ENCODE results near the gene BUD23.
A peak's percentile ranks its signal among the peaks of the same experiment; 100 is the strongest.
"Not testable (repeated sequence)": the region's sequence is repeated elsewhere in the genome, so short reads cannot be mapped to it uniquely, and the experiment has no call there.

The BUD23 gene

DNA sequence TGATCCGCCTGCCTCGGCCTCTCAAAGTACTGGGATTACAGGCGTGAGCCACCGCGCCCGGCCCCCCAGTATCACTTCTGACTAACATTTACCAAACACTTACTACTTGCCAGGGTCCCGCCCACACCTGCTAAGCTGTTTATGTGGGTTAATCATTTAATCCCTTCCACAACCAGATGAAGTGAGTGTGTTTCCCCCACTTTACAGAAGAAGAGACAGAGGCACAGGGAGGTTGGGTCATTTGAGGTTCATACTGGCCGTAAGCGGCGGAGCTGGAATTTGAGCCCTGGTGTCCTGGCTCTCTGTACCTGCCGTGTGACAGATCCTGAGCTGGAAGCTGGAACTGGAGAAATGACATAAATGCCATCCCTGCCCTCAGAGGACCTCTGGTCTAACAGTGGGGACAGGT, 30.9 kb upstream of the BUD23 start:
- H3K36me3 Mint-ChIP-seq = no peaks in the 10 kb centered on the region
- CTCF ChIA-PET = interaction anchor here (0.6 kb wide), 1 partner anchor 54 kb away, joined by 3 read pairs; no protein-coding TSS in a partner anchor
- H3K27me3 Mint-ChIP-seq = peaks cover 54% of the 10 kb centered on the region

DNA sequence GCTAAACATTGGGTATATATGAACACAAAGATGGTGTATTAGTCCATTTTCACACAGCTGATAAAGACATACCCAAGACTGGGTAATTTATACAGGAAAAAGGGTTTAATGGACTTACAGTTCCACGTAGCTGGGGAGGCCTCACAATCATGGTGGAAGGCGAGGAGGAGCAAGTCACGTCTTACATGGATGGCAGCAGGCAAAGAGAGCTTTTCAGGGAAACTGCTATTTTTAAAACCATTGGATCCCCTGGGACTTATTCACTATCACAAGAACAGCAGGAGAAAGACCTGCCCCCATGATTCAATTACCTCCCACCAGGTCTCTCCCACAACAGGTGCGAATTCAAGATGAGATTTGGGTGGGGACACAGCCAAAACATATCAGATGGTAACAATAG, 28.1 kb upstream of the BUD23 start:
- DNase-seq, H3K9me3 Mint-ChIP-seq, H3K36me3 Mint-ChIP-seq, H3K4me3 Mint-ChIP-seq, H3K4me1 Mint-ChIP-seq, H3K27ac Mint-ChIP-seq, CTCF ChIA-PET: not testable (repeated sequence)
- H3K27me3 Mint-ChIP-seq = peaks cover 36% of the 10 kb centered on the region

More for the DNA sequence above, 30.9 kb upstream of the BUD23 start:
- DNase-seq = no peak
- Mint-ChIP-seq H3K27ac (no peak overlapping the region), H3K4me3 (no peak overlapping the region), H3K9me3 (no peaks in the 10 kb centered on the region), H3K4me1 (peaks cover 9% of the 10 kb centered on the region)

DNA sequence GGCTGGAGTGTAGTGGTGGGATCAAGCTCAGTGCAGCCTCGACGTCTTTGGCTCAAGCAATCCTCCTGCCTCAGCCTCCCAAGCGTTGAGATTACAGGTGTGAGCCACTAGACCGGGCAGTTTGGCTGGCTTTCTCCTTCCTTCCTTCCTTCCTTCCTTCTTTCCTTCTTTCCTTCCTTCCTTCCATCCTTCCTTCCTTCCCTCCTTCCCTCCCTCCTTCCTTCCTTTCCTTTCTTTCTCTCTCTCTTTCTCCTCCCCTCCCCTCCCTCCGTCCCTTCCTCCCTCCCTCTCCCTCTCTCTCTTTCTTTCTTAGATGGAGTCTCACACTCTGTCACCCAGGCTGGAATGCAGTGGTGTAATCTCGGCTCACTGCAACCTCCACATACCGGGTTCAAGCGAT, 23.4 kb upstream of the BUD23 start:
- CTCF ChIA-PET = no interaction called here
- Mint-ChIP-seq H3K27me3 (peaks cover 46% of the 10 kb centered on the region), H3K9me3 (peaks cover 6% of the 10 kb centered on the region)

DNA sequence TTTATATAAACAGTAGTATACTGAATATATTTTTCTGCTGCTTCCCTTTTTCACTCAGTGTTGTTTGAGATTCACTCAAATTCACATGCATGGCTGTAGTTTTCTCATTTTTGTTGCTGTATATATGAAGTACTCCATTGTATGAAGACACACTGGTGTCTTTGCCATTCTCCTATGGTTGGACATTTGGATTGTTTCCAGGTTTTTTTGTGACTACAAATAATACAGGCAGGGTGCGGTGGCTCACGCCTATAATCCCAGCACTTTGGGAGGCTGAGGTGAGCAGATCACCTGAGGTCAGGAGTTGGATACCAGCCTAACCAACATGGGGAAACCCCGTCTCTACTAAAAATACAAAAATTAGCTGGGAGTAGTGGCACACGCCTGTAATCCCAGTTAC, 22.8 kb upstream of the BUD23 start:
- H3K4me3 Mint-ChIP-seq, CTCF ChIA-PET: not testable (repeated sequence)
- peaks cover 52% of the 10 kb centered on the region for H3K27me3 Mint-ChIP-seq

More for the DNA sequence above, 23.4 kb upstream of the BUD23 start:
- Mint-ChIP-seq H3K4me1 (no peaks in the 10 kb centered on the region), H3K36me3 (no peaks in the 10 kb centered on the region), H3K27ac (no peak overlapping the region), H3K4me3 (no peak overlapping the region)
- DNase-seq = no peak

DNA sequence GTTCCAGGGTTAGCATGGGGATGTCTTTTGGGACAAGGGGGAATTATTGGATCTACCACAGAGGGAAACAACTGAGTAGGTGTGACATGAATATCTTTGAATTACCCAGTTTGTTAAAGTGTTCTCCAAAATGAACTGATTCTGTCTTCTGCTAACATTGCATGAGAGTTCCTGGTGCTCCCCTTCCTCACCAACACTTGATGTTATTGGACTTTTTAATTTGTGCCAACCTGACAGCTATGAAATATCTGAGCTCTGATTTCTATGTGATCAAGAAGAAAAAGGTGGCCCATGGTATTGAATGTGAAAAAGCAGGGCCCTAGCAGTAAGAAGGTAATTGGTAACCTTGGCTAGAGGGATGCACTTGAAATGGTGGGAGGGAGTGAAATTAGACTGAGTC, 20.4 kb upstream of the BUD23 start:
- Mint-ChIP-seq H3K27ac (no peak overlapping the region), H3K4me1 (peaks cover 6% of the 10 kb centered on the region), H3K4me3 (no peak overlapping the region), H3K9me3 (peaks cover 6% of the 10 kb centered on the region), H3K36me3 (no peaks in the 10 kb centered on the region), H3K27me3 (peaks cover 70% of the 10 kb centered on the region)
- CTCF ChIA-PET = interaction anchor here (1.2 kb wide), 1 partner anchor 56 kb away, joined by 4 read pairs; no protein-coding TSS in a partner anchor
- no peak for DNase-seq

More for the DNA sequence above, 22.8 kb upstream of the BUD23 start:
- H3K9me3 Mint-ChIP-seq, H3K27ac Mint-ChIP-seq, DNase-seq, H3K4me1 Mint-ChIP-seq, H3K36me3 Mint-ChIP-seq: not testable (repeated sequence)

DNA sequence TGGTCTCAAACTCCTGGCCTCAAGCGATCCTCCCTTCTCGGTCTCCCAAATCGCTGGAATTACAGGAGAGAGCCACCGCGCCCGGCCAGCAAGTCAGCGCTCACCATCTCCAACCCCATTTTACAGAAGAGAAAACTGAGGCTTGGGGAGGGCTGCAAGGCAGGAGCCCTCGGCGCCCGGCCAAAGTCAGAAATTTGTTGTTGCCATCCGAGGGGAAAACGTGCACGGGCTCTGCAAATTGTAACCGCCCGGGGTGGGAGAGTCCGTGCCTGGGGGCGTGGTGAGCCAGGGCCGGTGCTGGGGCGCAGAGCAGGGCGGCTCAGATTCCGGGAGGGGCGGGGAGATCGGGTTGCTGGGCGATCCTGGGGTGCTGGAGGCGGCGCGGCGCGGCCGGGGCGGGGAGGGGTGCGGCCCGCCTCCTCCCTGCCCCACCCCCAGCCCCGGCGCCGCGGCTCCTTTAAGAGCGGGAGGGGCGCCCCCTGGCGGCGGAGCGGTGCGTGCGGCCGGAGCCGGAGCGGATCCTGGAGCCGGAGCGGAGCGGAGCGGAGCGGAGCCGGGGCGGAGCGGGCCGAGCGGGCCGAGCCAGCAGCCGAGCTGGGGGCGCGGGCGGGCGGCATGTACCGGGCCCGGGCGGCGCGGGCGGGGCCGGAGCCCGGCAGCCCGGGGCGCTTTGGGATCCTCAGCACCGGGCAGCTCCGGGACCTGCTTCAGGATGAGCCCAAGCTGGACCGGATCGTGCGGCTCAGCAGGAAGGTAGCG, 15.9 kb upstream of the BUD23 start, which contains the start of gene VPS37D:
Gene VPS37D (plus strand): TSS at position 488 of the 759 bp plus-strand sequence. CDS start 128 bp downstream, at position 616.
- CTCF ChIA-PET = interaction anchor here (1.0 to 2.6 kb wide), 2 partner anchors 60 to 64 kb away, joined by 6 to 8 read pairs; no protein-coding TSS in a partner anchor
- Mint-ChIP-seq H3K9me3 (peaks cover 6% of the 10 kb centered on the region), H3K4me1 (peaks cover 11% of the 10 kb centered on the region), H3K36me3 (no peaks in the 10 kb centered on the region), H3K27me3 (peaks cover 86% of the 10 kb centered on the region), H3K27ac (peak within 1 kb of the TSS; percentile 61), H3K4me3 (peak within 1 kb of the TSS; percentile 73)
- DNase-seq = peak; percentile 95

DNA sequence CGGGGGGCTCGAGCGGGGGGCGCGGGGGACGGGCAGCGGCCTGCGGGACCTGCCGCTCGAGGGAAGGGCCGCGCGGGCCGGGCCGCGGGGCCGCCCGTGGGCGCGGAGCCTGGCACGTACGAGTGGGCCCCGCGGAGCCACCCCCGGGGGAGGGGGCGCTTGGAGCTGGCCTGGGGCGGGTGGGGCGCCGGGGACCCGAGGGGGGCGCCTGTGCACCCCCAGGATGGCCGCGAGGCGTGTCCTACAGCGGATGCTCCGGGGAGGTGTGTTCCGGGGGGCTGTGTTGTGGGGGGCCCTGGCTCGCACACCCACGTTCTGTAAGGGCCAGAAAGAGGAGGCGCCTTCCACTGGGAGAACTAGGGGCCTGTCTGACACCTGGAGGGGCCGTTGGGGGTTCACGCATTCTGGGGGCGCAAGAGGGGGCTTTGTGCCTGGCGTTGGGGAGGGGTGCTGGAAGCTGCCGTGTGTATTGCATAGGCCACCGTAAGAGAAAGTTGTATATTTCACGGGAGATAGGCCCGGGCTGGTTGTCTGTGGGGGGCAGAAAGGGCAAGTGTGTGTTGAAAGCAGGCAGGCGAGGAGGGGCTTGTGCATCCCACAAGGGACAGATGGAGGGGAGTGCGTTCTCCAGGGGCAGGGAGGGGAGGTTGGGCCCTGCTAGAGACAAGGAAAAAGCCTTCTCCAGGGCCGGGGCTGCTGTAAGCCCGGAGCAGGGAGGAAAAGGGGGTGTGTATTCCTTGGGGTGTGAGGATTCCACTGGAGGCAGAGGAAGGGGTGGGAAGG, 15.1 kb upstream of the BUD23 start:
- H3K27me3 Mint-ChIP-seq = peaks cover 80% of the 10 kb centered on the region
- H3K36me3 Mint-ChIP-seq = no peaks in the 10 kb centered on the region
- peak; percentile 42 for DNase-seq
- H3K4me3 Mint-ChIP-seq = peak overlapping the region; percentile 73
- H3K9me3 Mint-ChIP-seq = peaks cover under 1% of the 10 kb centered on the region
- H3K27ac Mint-ChIP-seq = no peak overlapping the region
- CTCF ChIA-PET = interaction anchor here (1.0 to 2.6 kb wide), 2 partner anchors 61 to 64 kb away, joined by 6 to 8 read pairs; no protein-coding TSS in a partner anchor
- peaks cover 11% of the 10 kb centered on the region for H3K4me1 Mint-ChIP-seq

DNA sequence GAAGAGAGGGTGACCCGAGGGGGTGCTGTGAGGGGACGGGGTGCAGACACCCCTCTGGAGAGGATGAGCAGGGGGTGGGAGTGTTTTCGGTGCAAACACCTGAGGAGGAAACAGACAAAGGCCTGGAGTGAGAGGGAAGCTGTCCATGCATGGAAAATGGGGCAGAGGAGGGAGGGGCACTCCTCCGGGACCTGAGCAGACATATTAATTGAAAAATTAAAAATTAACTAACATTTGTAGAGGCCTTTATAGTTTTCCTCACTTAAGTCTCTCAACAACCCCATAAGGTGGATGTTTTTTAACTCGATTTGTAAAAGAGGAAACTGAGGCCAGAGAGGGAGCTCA, 14.5 kb upstream of the BUD23 start:
- Mint-ChIP-seq H3K4me3 (peak overlapping the region; percentile 73), H3K4me1 (peaks cover 11% of the 10 kb centered on the region), H3K27ac (no peak overlapping the region), H3K9me3 (no peaks in the 10 kb centered on the region), H3K36me3 (no peaks in the 10 kb centered on the region), H3K27me3 (peaks cover 78% of the 10 kb centered on the region)
- CTCF ChIA-PET = interaction anchor here (1.4 to 2.6 kb wide), 2 partner anchors 62 to 65 kb away, joined by 4 to 6 read pairs; no protein-coding TSS in a partner anchor
- no peak for DNase-seq

DNA sequence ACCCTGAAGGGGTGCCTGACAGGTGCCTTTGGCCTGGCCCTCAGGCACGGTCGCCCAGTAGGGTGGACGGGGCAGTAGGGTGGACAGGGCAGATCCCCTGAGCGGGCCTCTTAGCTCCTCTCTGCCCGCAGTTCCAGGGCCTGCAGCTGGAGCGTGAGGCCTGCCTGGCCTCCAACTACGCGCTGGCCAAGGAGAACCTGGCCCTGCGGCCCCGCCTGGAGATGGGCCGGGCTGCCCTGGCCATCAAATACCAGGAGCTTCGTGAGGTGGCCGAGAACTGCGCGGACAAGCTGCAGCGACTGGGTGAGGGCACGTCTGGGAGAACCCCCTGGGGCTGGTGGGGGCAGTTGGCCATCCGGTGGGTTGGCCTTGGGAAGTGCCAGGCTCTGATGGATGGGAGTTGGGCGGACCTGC, 14.1 kb upstream of the BUD23 start:
- DNase-seq = no peak
- Mint-ChIP-seq H3K4me1 (peaks cover 11% of the 10 kb centered on the region), H3K27ac (no peak overlapping the region), H3K36me3 (no peaks in the 10 kb centered on the region), H3K4me3 (no peak overlapping the region), H3K27me3 (peaks cover 75% of the 10 kb centered on the region), H3K9me3 (no peaks in the 10 kb centered on the region)
- CTCF ChIA-PET = interaction anchor here (1.4 to 2.6 kb wide), 2 partner anchors 62 to 65 kb away, joined by 4 to 6 read pairs; no protein-coding TSS in a partner anchor

DNA sequence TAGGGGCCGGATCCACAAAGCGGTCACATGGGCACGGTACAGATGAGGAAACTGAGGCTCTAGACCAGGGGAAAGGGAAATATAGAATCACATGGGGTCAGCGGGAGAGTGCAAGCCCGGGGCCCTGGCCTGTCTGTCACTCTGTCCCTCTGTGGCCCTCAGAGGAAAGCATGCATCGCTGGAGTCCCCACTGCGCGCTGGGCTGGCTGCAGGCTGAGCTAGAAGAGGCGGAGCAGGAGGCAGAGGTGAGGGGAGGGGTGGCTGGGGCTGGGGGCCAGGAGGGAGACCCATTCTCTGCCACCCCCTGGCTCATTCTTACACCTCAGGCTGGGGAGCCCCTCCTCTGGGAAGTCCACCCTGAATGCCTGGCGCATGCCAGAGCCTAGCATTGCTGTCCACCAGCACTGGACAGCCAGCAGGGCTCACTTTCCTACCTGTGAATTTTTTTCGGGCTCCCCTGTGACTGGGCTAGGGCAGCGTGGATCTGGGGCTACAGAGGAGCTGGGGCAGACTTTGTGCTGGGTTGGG, 13.5 kb upstream of the BUD23 start:
- CTCF ChIA-PET = interaction anchor here (1.4 to 2.6 kb wide), 2 partner anchors 63 to 66 kb away, joined by 4 to 6 read pairs; no protein-coding TSS in a partner anchor
- H3K4me1 Mint-ChIP-seq = peaks cover 11% of the 10 kb centered on the region
- no peaks in the 10 kb centered on the region for H3K9me3 Mint-ChIP-seq
- H3K27ac Mint-ChIP-seq = no peak overlapping the region
- no peak overlapping the region for H3K4me3 Mint-ChIP-seq
- no peaks in the 10 kb centered on the region for H3K36me3 Mint-ChIP-seq
- DNase-seq = no peak
- peaks cover 75% of the 10 kb centered on the region for H3K27me3 Mint-ChIP-seq

DNA sequence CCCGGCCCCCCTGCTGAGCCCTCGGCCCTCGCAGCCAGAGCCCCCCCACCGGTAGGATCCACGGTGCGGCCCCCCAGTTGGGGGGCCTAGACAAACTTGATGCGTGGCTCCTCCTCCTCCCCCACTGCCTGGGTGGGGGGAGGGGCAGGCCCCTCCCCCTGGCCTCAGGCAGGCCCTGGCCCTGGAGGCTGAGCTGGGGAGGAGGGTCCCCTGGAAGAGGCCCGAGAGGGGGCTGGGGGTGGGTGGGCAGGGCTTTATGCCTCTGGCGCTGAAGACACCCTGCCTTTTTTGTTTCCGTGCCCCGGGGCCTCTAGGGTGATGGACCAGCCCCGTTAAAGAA, 12.1 kb upstream of the BUD23 start:
- CTCF ChIA-PET = interaction anchor here (0.7 kb wide), 1 partner anchor 62 kb away, joined by 4 read pairs; no protein-coding TSS in a partner anchor
- Mint-ChIP-seq H3K27me3 (peaks cover 65% of the 10 kb centered on the region), H3K4me1 (peaks cover 9% of the 10 kb centered on the region), H3K27ac (no peak overlapping the region), H3K4me3 (no peak overlapping the region), H3K9me3 (no peaks in the 10 kb centered on the region), H3K36me3 (no peaks in the 10 kb centered on the region)
- DNase-seq = no peak

DNA sequence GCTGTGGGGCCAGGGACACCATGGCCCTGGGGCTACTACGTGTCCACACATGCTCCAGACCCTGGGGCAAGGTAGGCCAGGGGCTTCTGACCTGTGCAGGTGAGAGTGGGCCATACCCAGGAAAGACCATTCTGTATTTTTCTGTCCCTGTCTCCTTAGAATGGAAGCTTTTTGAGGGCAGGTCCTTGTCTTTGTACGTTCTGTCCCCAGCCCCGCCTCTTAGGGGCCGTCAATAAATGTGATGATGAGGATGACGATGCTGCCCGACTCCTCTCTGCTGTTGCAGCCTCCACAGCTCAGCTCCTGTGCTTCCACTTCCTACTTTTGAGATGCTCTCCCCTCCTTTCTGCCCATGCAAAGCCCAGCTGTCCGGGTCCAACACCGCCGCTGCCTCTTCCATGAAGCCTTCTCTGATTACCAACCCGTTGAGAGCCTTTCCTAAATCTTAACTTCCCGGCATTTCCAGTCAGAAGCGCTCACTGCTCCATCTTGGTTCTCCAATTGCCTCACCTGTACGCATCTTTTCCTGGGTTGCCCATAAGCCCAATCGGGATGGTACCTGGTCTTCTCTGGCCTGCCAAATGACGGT, 11.4 kb upstream of the BUD23 start:
- Mint-ChIP-seq H3K4me1 (peaks cover 9% of the 10 kb centered on the region), H3K4me3 (no peak overlapping the region), H3K36me3 (no peaks in the 10 kb centered on the region), H3K9me3 (no peaks in the 10 kb centered on the region), H3K27me3 (peaks cover 62% of the 10 kb centered on the region), H3K27ac (no peak overlapping the region)
- CTCF ChIA-PET = no interaction called here
- DNase-seq = no peak

DNA sequence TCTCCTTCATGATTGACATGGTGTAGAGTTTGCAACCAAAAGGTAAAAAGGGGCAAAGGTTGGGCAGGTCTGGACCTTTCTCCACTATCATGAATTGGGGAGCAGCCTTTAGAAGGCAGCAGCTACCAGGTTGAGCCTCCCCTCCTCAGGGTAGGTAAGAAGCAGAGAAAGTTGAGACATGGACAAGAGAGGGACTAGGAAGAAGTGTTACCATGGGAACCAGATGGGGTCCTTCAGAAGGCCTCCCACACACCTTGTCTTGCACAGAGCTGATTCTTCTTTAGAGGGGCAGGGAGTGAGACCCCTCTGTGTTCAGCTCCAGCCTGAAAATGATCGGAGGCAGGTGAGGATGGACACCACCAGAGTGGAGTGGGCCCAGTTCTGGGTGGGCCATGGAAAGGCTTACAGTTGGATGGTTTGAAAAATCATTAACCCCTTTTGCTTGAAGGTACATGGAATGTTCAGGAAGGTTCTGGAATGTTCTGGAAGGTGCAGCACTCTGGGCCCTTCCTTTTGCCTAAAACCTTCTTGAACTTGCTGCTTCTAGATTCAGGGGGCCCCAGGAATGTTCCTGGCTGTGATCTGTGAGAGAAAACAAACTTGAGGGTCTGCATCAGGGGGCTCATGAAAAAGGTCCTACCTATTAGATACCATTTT, 8.8 kb upstream of the BUD23 start:
- Mint-ChIP-seq H3K4me1 (no peaks in the 10 kb centered on the region), H3K4me3 (no peak overlapping the region), H3K27me3 (peaks cover 39% of the 10 kb centered on the region), H3K9me3 (no peaks in the 10 kb centered on the region), H3K36me3 (peaks cover 6% of the 10 kb centered on the region), H3K27ac (no peak overlapping the region)
- DNase-seq = no peak
- CTCF ChIA-PET = interaction anchor here (0.5 to 1.0 kb wide), 2 partner anchors 26 to 68 kb away, joined by 3 to 4 read pairs; no protein-coding TSS in a partner anchor

All from activated naive CD4-positive, alpha-beta T cell treated with anti-CD3 and anti-CD28 coated beads, Interleukin-2, amount 10 ng/mL, durations not matched to agents 7 days and 5 days (primary cell).